ENCODE measurements around the gene GDI1.

Gene GDI1

GRCh38 chrX:154429711-154430110, 7.2 kb upstream of the GDI1 start:
- DNase-seq (ENCODE audit: extremely low read depth, insufficient read length): no peak
- Histone ChIP-seq H3K27me3 (replicated peaks; ENCODE audit: control insufficient read depth, insufficient read depth, low read length) (no peaks in the 10 kb centered on the region), H3K4me3 (replicated peaks; ENCODE audit: low read depth, low read length) (peak overlapping the region; percentile 72), H3K36me3 (ENCODE audit: control insufficient read depth, insufficient read depth, low read length) (peaks cover 4% of the 10 kb centered on the region)
- TF ChIP-seq CTCF (IDR thresholded peaks at IDR 0.05; ENCODE audit: insufficient read depth, low read length, poor library complexity, severe bottlenecking): no peak

GRCh38 chrX:154430479-154430878, 6.5 kb upstream of the GDI1 start:
- H3K36me3 ChIP-seq (ENCODE audit: control insufficient read depth, insufficient read depth, low read length): peaks cover 4% of the 10 kb centered on the region
- no peaks in the 10 kb centered on the region for H3K27me3 ChIP-seq (replicated peaks; ENCODE audit: control insufficient read depth, insufficient read depth, low read length)
- no peak overlapping the region for H3K4me3 ChIP-seq (replicated peaks; ENCODE audit: low read depth, low read length)
- no peak for TF ChIP-seq CTCF (IDR thresholded peaks at IDR 0.05; ENCODE audit: insufficient read depth, low read length, poor library complexity, severe bottlenecking)
- DNase-seq (ENCODE audit: extremely low read depth, insufficient read length): no peak

GRCh38 chrX:154430916-154431315, 6.0 kb upstream of the GDI1 start:
- no peak for DNase-seq (ENCODE audit: extremely low read depth, insufficient read length)
- Histone ChIP-seq H3K36me3 (ENCODE audit: control insufficient read depth, insufficient read depth, low read length) (peaks cover 6% of the 10 kb centered on the region), H3K27me3 (replicated peaks; ENCODE audit: control insufficient read depth, insufficient read depth, low read length) (no peaks in the 10 kb centered on the region), H3K4me3 (replicated peaks; ENCODE audit: low read depth, low read length) (no peak overlapping the region)
- no peak for TF ChIP-seq CTCF (IDR thresholded peaks at IDR 0.05; ENCODE audit: insufficient read depth, low read length, poor library complexity, severe bottlenecking)

GRCh38 chrX:154431341-154431740, 5.6 kb upstream of the GDI1 start:
- no peak for TF ChIP-seq CTCF (IDR thresholded peaks at IDR 0.05; ENCODE audit: insufficient read depth, low read length, poor library complexity, severe bottlenecking)
- no peak overlapping the region for H3K4me3 ChIP-seq (replicated peaks; ENCODE audit: low read depth, low read length)
- DNase-seq (ENCODE audit: extremely low read depth, insufficient read length): no peak
- H3K36me3 ChIP-seq (ENCODE audit: control insufficient read depth, insufficient read depth, low read length): peaks cover 6% of the 10 kb centered on the region
- no peaks in the 10 kb centered on the region for H3K27me3 ChIP-seq (replicated peaks; ENCODE audit: control insufficient read depth, insufficient read depth, low read length)

GRCh38 chrX:154432210-154432609, 4.7 kb upstream of the GDI1 start:
- Histone ChIP-seq H3K27me3 (replicated peaks; ENCODE audit: control insufficient read depth, insufficient read depth, low read length) (no peaks in the 10 kb centered on the region), H3K36me3 (ENCODE audit: control insufficient read depth, insufficient read depth, low read length) (peaks cover 6% of the 10 kb centered on the region), H3K4me3 (replicated peaks; ENCODE audit: low read depth, low read length) (no peak overlapping the region)
- TF ChIP-seq CTCF (IDR thresholded peaks at IDR 0.05; ENCODE audit: insufficient read depth, low read length, poor library complexity, severe bottlenecking): no peak
- DNase-seq (ENCODE audit: extremely low read depth, insufficient read length): no peak

- H3K36me3 ChIP-seq (ENCODE audit: control insufficient read depth, insufficient read depth, low read length): peaks cover 6% of the 10 kb centered on the region
- no peak overlapping the region for H3K4me3 ChIP-seq (replicated peaks; ENCODE audit: low read depth, low read length)
- H3K27me3 ChIP-seq (replicated peaks; ENCODE audit: control insufficient read depth, insufficient read depth, low read length): no peaks in the 10 kb centered on the region
- TF ChIP-seq CTCF (IDR thresholded peaks at IDR 0.05; ENCODE audit: insufficient read depth, low read length, poor library complexity, severe bottlenecking): no peak
- DNase-seq (ENCODE audit: extremely low read depth, insufficient read length): no peak
Observed at GRCh38 chrX:154433605-154434004, 3.3 kb upstream of the GDI1 start.
